ENCODE data around the gene ZNF584. TPM values are rescaled to one million over a fixed set of nuclear protein-coding genes. Genes with fewer than 3 reads are reported as not detected.

The ZNF584 gene
- total and polyA plus RNA-seq, 2 donors (not counting 1 experiment from before 2014, with no cell fraction given): 3.0 to 12.3 TPM

- H3K4me3 Mint-ChIP-seq: peak overlapping the region; percentile 92
- WGBS (ENCODE audit: insufficient coverage): 90% methylated on average over 6 of the region's 6 CpGs
- peak overlapping the region; percentile 83 for H3K4me2 ChIP-seq (replicated peaks; ENCODE audit: low read depth, low read length, poor library complexity, severe bottlenecking)
Observed at GRCh38 chr19:58379246-58379645, 29.2 kb upstream of the ZNF584 start.

More at GRCh38 chr19:58379246-58379645, 29.2 kb upstream of the ZNF584 start:
- ATAC-seq (ENCODE audit: low read depth) (no peak), DNase-seq (no peak)
- H3K36me3 ChIP-seq (replicated peaks in 1 of 2; ENCODE audit: control extremely low read depth in 1 of 2, control insufficient read depth in 1 of 2, extremely low read depth in 1 of 2, insufficient read depth in 2 of 2, low read length in 1 of 2): peaks cover 0 to 2% of the 10 kb centered on the region in 2 experiments
- TF ChIP-seq, protein P1, sequence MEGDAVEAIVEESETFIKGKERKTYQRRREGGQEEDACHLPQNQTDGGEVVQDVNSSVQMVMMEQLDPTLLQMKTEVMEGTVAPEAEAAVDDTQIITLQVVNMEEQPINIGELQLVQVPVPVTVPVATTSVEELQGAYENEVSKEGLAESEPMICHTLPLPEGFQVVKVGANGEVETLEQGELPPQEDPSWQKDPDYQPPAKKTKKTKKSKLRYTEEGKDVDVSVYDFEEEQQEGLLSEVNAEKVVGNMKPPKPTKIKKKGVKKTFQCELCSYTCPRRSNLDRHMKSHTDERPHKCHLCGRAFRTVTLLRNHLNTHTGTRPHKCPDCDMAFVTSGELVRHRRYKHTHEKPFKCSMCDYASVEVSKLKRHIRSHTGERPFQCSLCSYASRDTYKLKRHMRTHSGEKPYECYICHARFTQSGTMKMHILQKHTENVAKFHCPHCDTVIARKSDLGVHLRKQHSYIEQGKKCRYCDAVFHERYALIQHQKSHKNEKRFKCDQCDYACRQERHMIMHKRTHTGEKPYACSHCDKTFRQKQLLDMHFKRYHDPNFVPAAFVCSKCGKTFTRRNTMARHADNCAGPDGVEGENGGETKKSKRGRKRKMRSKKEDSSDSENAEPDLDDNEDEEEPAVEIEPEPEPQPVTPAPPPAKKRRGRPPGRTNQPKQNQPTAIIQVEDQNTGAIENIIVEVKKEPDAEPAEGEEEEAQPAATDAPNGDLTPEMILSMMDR (IDR thresholded peaks at IDR 0.05): no peak
- no peak for TF ChIP-seq EZH2 (IDR thresholded peaks at IDR 0.05; ENCODE audit: borderline replicate concordance, insufficient read depth, low read depth, low read length, poor library complexity, severe bottlenecking)
- intact Hi-C loops (cut with micrococcal nuclease): no loop called here
- no peak overlapping the region for H3K4me3 ChIP-seq (ENCODE audit: control extremely low read depth in 1 of 5, extremely low read depth in 1 of 5, insufficient read depth in 1 of 5, low read depth in 2 of 5, low read length in 4 of 5)
- H3K9me3 ChIP-seq (ENCODE audit: control extremely low read depth in 1 of 3, control insufficient read depth in 2 of 3, insufficient read depth in 1 of 3, low read length in 2 of 3): no peaks in the 10 kb centered on the region
- Mint-ChIP-seq H3K27ac (peak overlapping the region; percentile 95), H3K27me3 (no peaks in the 10 kb centered on the region), H3K9me3 (ENCODE audit: insufficient read depth) (no peaks in the 10 kb centered on the region), H3K4me1 (peaks cover 26% of the 10 kb centered on the region)
- no peak overlapping the region for H2AFZ ChIP-seq (ENCODE audit: insufficient read depth, low read depth, low read length, poor library complexity, severe bottlenecking)
- H3K27ac ChIP-seq (ENCODE audit: low read length in 2 of 2): no peak overlapping the region
- no peak overlapping the region for H3K9ac ChIP-seq (ENCODE audit: low read length)
- peaks cover 22% of the 10 kb centered on the region for H3K79me2 ChIP-seq (ENCODE audit: control insufficient read depth, insufficient read depth, low read length)
- peaks cover 20 to 28% of the 10 kb centered on the region in 2 donors for H3K4me1 ChIP-seq (ENCODE audit: control insufficient read depth in 2 of 2, insufficient read depth in 2 of 2, low read length in 2 of 2)
- H4K20me1 ChIP-seq (ENCODE audit: control insufficient read depth, insufficient read depth, low read length, poor library complexity, severe bottlenecking): no peaks in the 10 kb centered on the region
- ChIA-PET CTCF (interaction anchor here (0.9 kb wide), 1 partner anchor 16 kb away, joined by 4 read pairs; no protein-coding TSS in a partner anchor), POLR2A (interaction anchor here (0.6 to 4.0 kb wide), 2 partner anchors 16 to 529 kb away, joined by 3 to 35 read pairs; partner anchors contain the start of gene ZNF497)
- H3K27me3 ChIP-seq (replicated peaks in 1 of 4; ENCODE audit: control extremely low read depth in 1 of 4, control insufficient read depth in 3 of 4, insufficient read depth in 4 of 4, low read length in 3 of 4): no peaks in the 10 kb centered on the region

All from B cell (primary cell).